Osteocyte (in vitro differentiated cells): ENCODE data around the gene MAN1A1. TPM values are rescaled to one million over a fixed set of nuclear protein-coding genes. Genes with fewer than 3 reads are reported as not detected.

ENCODE experiments used
- DNase-seq: peaks from one replicate; pipeline ENCODE4 v3.0.0; 2021; ENCODE audit warnings: mixed read lengths; ENCODE audit not compliant: unreplicated experiment; ENCODE audit errors: extremely low spot score
- H3K27ac Mint-ChIP-seq: one replicate; pipeline ENCODE4 v1.8.0; 2021; ENCODE audit warnings: mild to moderate bottlenecking, mixed read lengths; ENCODE audit not compliant: unreplicated experiment
- H3K27me3 Mint-ChIP-seq: one replicate; pipeline ENCODE4 v1.8.0; 2021; ENCODE audit warnings: mixed read lengths; ENCODE audit not compliant: unreplicated experiment
- H3K36me3 Mint-ChIP-seq: one replicate; pipeline ENCODE4 v1.8.0; 2021; ENCODE audit warnings: mixed read lengths; ENCODE audit not compliant: unreplicated experiment
- H3K4me1 Mint-ChIP-seq: one replicate; pipeline ENCODE4 v1.8.0; 2021; ENCODE audit warnings: mixed read lengths; ENCODE audit not compliant: unreplicated experiment
- H3K4me3 Mint-ChIP-seq: one replicate; pipeline ENCODE4 v1.8.0; 2021; ENCODE audit warnings: mild to moderate bottlenecking, moderate library complexity, mixed read lengths; ENCODE audit not compliant: unreplicated experiment
- H3K9me3 Mint-ChIP-seq: one replicate; pipeline ENCODE4 v1.8.0; 2021; ENCODE audit warnings: mixed read lengths; ENCODE audit not compliant: unreplicated experiment
- CTCF ChIP-seq: fragments of 200-600 bp; sonication (generic); IDR thresholded peaks from 2 replicates; pipeline ENCODE4 v1.5.0; 2021; ENCODE audit warnings: antibody characterized with exemption, mild to moderate bottlenecking, moderate library complexity
- total RNA-seq: library from RNA; stranded (reverse); gene quantifications from 2 replicates; pipeline ENCODE4 v1.2.1, GENCODE V29; 2021

The MAN1A1 gene
- total RNA-seq, 1 donor from 2014 or later = 7.0 TPM

- TF ChIP-seq CTCF = no peak
- Mint-ChIP-seq H3K27me3 (peaks cover 4% of the 10 kb centered on the region), H3K9me3 (no peaks in the 10 kb centered on the region), H3K4me1 (peaks cover 2% of the 10 kb centered on the region), H3K27ac (no peak overlapping the region), H3K4me3 (no peak overlapping the region), H3K36me3 (no peaks in the 10 kb centered on the region)
- no peak for DNase-seq
Measured at GRCh38 chr6:119241111-119241465, 108.5 kb downstream of the MAN1A1 start.

GRCh38 chr6:119240257-119241110, 109.1 kb downstream of the MAN1A1 start:
- TF ChIP-seq CTCF = no peak
- H3K9me3 Mint-ChIP-seq = no peaks in the 10 kb centered on the region
- H3K4me1 Mint-ChIP-seq = peaks cover 2% of the 10 kb centered on the region
- no peaks in the 10 kb centered on the region for H3K36me3 Mint-ChIP-seq
- no peak overlapping the region for H3K4me3 Mint-ChIP-seq
- no peak for DNase-seq
- no peak overlapping the region for H3K27ac Mint-ChIP-seq
- peaks cover 4% of the 10 kb centered on the region for H3K27me3 Mint-ChIP-seq

GRCh38 chr6:119237177-119237715, 112.3 kb downstream of the MAN1A1 start:
- H3K4me1 Mint-ChIP-seq = peaks cover 2% of the 10 kb centered on the region
- no peak overlapping the region for H3K27ac Mint-ChIP-seq

GRCh38 chr6:119234941-119235340, 114.6 kb downstream of the MAN1A1 start:
- no peak for DNase-seq
- H3K4me1 Mint-ChIP-seq = no peaks in the 10 kb centered on the region
- TF ChIP-seq CTCF = no peak
- H3K36me3 Mint-ChIP-seq = no peaks in the 10 kb centered on the region
- H3K27ac Mint-ChIP-seq = no peak overlapping the region
- H3K4me3 Mint-ChIP-seq = no peak overlapping the region
- peaks cover 6% of the 10 kb centered on the region for H3K27me3 Mint-ChIP-seq
- peaks cover 5% of the 10 kb centered on the region for H3K9me3 Mint-ChIP-seq

More at GRCh38 chr6:119237177-119237715, 112.3 kb downstream of the MAN1A1 start:
- H3K27me3 Mint-ChIP-seq = peaks cover 4% of the 10 kb centered on the region
- H3K36me3 Mint-ChIP-seq = no peaks in the 10 kb centered on the region
- H3K4me3 Mint-ChIP-seq = no peak overlapping the region
- no peak for DNase-seq
- peaks cover 5% of the 10 kb centered on the region for H3K9me3 Mint-ChIP-seq
- no peak for TF ChIP-seq CTCF

- no peaks in the 10 kb centered on the region for H3K36me3 Mint-ChIP-seq
- peaks cover 6% of the 10 kb centered on the region for H3K27me3 Mint-ChIP-seq
- H3K4me3 Mint-ChIP-seq = no peak overlapping the region
- DNase-seq = no peak
- TF ChIP-seq CTCF = no peak
- H3K9me3 Mint-ChIP-seq = peaks cover 5% of the 10 kb centered on the region
- no peak overlapping the region for H3K27ac Mint-ChIP-seq
- no peaks in the 10 kb centered on the region for H3K4me1 Mint-ChIP-seq
Measured at GRCh38 chr6:119234457-119234856, 115.1 kb downstream of the MAN1A1 start.
